GM18498 (cell line): Measurements from ENCODE around the gene AUH.

Source experiments
- ATAC-seq: cut with Tn5 transposase; IDR thresholded peaks from one replicate; pipeline ENCODE4 v1.9.1; 2021; ENCODE audit warnings: mild to moderate bottlenecking, moderate library complexity; ENCODE audit not compliant: unreplicated experiment

Gene AUH

DNA sequence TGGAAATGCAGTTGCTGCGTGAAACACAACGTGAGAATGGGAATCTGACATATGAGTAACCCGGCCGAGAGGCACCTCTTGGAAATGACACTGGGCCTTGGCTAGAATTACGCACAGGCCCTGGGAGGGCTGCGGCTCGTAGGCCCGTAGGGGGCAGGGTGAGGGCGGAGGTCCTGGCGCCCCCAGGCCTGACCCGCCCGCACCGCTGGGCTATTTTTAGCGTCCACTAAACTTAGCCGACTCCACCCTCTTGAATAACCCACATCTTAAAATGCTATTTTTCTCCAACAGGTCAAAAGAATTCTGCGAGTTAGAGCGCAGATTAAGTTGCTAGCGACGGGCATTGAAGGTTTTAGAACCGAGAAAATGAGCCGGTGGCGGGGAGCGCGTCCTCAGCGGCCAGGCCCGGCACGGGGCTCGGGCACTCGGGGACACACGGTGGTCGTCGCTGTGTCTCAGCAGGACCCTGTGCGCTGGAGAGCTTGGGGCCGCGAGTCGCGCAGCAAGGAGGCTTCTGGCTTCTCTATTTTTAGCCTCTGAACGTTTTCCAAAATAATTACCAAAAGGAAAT lies 168.5 kb downstream of the AUH start:
- ATAC-seq = peak; percentile 30

- no peak for ATAC-seq
These were observed 169.2 kb downstream of the AUH start for GRCh38 chr9:91192381-91193086.

DNA sequence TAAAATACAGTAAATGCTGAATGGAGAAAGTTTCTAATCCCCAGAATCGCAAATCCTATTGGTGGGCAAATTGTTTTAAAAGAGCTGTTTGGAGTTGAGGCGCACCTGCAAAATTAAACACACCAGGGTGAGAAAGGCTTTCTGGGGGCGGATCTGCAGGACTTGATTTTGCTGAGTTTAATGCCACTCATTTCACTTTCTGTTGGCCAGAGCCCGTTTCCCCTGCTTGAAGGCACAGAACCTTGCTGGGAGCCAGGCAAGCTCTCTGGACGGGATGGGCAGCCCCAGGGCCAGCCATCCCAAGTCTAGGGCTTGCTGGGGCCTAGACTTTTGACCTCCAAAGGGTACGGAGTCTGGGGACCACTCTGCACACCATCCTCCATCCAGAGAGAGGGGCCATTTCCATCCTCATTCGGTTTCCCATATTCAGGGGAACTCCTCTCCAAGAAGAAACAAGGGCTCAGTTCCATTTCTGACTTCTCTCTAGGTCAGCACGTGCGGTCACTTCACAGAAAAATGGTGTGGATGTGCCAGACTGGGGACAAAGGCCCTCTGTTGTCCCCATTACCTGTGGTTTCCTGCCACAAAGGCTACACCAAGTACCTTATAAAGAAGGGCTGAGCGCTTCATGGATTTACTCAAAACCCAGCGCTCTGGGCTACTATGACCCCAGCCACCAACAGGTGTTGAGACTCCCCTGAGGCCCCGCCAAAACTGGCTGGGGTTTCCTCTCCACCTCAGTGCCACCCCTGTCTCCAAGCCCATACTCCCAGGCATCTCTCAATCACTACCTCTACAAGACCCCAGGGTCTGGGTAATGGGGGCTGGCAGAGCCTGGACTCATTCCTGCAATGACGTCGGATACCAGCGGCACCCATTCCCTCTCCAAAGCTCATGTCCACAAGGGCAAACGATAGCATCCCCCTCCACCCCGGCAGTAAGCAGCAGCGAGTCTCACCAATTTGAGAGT lies 170.0 kb downstream of the AUH start:
- ATAC-seq = no peak

DNA sequence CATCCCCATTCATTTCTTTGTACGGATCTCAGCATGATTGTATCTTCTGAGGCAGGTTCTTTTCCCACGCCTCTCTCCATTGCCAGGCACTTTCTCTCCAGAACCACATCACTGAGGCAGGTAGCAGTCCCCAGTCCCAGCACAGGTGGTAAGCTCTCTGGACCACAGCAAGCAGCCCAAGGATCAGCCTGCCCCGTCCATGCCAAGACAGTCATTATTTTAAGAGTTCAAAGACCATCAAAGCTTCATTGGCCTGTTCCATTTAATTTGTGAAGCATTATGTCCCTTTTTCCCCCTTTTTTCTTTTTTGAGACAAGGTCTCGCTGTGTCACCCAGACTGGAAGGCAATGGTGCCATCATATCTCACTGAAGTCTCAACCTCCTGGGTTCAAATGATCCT lies 171.7 kb downstream of the AUH start:
- no peak for ATAC-seq

- ATAC-seq = no peak
These were observed 172.8 kb downstream of the AUH start for GRCh38 chr9:91188719-91189590.

DNA sequence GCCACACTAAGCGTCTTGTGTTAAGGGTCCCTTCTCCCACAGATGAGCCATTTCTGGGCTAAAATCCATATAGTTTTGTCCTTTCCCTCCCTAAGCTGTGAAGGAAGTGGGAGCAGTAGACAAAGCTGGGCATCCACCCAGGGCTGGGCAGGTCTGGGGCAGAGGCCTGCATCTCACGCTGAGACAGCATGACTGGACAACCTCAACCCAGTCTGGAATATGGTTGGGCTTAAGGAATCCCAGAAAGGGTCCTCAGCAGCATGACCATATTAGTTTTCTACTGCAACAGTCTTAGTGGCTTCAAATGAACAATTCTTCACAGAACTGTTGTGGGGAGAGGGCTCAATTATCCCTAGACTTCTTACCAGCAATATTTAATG lies 173.8 kb downstream of the AUH start:
- no peak for ATAC-seq

DNA sequence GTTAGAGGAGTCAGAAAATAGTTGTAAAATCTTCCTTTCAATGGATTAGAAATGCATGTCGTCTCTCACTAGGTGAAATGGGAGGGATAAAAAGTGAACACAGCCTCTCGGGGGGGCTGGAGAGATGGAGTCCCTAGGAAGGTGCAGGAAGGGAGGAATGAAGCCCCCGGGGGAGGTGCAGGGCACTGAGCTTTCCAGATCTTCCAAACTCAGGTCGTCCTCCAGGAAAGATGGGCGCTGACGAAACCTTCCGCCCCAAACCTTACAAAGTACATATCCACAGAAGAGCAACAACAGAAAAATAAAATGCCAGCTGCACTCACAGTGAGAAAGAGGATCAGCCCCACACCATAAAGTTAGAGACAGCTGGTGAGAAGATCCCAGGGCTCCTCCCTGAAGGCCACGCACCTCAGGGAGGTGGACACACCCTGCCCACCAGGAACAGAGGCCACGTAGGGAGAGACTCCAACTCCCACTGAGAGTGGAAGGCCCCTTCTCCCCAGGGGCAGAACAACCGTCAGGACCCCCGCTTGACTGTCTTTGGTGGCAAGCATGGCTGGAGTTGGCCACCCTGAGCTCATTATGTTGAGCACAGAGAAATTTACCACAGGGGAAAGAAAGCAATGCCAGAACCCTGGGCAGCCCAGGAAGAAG lies 174.3 kb downstream of the AUH start:
- ATAC-seq = no peak

DNA sequence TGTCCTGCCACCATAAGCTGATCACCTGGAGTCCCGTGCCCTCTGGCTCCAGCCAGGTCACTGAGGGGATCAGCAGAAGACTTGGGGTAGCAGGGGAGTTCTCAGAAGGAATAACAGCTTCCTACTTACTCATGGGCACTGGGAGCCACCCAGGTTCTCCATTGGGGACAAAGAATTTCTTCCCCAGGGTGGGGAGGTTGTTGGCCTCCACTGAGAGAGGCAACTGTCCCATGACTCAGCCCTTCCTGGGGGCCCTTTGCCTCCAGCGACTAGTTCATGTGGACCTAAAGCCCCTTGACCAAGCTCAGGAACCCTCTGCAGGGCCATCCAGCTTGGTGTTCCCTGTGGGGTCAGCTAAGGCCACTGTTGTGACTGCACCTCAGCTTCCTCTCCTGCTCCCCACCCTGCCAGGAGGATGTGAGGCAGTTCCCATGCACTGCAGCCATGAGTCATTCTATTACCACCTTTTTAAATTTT lies 175.0 kb downstream of the AUH start:
- ATAC-seq = no peak

GRCh38 chr9:91185193-91185886 lies 176.4 kb downstream of the AUH start:
- no peak for ATAC-seq

DNA sequence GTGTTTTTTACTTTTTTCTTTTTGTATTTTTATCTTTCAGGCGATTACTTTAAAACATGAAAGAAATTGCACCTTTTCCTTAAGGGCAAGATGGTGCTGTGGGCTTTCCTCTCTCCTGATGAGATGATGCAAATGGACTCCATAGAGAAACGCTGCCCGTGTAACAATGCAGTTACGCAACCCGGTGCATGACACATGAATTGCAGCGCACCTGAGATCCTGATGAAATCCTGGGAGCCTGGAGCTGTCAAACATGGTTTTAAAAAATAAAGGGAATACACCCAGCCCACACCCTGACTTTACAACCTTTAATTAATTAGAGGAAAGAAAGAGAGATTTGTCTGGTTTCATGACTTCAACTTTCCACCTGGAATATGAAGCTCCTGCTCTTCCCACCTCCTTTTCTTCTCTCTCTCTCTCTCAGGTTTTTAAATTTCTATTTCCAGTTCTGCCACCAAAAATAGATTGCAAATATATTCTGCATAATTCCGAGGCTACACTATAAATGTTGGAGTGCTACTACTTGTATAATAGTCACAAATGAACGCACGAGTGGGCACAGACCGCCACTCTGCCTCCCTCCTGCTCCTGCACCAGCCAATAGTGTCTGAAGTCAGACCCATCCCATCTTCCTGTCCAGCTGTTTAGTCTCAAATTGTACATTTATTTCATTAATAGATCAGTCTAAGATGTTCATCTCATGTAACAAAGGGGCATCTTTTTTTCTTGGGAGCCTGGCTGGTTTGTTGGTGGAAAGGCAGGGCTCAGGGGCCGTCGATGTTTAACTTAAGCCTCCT lies 179.1 kb downstream of the AUH start:
- ATAC-seq = no peak

DNA sequence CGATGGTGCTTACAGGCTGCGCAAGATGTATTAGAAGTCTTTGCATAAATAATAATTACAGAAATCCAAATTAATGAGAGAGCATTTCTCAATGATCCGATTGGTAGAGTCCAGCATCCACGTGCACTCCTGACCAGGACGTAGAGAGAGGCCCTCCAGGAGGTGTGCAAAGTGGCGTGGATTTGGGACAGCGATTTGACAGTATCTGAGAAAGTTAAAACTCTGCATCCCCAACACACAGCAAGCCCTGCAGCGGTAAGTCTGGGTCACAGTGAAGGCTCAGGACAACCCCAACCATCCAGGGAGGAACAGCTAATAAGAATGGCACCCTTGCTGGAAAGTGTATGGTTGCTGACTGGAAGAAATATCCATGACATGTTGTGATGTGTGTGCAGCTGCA lies 180.2 kb downstream of the AUH start:
- no peak for ATAC-seq

DNA sequence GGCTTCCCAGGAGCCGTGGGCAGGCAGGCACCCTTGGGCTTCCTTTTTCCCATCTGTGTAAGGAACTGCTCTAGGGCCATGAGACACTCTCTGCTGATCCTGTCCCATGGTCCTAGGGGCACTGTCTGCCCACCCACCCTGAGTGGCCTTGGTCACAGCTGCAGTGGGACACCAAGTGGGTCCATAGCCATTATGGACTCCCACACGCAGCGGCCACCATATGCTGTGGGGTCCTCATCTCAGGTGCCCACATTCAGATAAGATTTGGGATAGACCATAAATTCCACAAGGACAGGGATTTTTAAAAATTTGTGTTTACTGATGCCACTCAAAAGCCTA lies 180.8 kb downstream of the AUH start:
- no peak for ATAC-seq

- ATAC-seq = no peak
These were observed 181.3 kb downstream of the AUH start for GRCh38 chr9:91180240-91180929.

- no peak for ATAC-seq
These were observed 182.2 kb downstream of the AUH start for GRCh38 chr9:91179237-91180138.

DNA sequence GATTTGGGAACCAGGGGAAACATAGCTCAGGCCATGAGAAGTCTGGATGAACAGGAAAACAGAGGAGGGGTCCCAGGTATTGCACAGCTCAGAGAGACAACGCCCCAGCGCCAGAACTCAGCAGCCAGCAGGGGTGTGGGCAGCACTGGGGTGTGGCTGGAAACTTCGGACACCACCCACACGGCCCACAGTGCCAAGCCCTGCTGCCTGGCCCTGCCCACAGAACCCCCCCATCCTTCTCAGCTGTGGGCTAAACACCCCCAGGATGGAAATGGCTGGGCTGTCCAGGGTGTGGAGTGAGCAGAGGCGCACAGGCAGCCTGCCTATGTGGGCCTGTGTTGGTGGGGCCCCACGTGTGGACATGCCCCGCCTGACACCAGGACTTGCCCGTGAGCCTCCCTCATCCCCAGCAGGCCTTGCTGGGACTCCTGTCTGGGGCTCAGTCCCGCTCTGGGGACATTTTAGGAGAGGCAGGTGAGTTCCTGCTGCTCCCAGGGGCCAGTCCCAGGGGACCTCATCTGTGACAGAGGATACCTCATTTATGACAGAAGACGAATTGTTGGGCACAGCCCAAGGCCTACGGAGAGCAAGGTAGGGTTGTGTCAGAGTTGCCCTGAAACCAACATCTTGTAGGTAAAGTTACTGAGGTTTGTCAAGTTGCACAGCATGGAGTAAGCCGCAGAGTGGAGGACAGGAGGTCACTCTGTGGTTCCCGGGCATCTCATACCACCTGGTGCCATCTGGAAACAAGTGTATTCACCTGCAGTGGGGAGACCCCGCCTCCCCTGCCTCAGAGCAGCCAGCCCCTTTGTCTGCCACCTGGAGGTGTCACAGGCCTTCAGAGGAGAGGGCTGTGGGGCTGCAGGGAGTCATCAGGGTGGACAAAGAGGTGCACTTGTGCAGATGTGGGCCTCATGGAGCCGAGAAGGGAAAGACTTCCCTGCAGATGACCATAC lies 183.2 kb downstream of the AUH start:
- ATAC-seq = no peak

DNA sequence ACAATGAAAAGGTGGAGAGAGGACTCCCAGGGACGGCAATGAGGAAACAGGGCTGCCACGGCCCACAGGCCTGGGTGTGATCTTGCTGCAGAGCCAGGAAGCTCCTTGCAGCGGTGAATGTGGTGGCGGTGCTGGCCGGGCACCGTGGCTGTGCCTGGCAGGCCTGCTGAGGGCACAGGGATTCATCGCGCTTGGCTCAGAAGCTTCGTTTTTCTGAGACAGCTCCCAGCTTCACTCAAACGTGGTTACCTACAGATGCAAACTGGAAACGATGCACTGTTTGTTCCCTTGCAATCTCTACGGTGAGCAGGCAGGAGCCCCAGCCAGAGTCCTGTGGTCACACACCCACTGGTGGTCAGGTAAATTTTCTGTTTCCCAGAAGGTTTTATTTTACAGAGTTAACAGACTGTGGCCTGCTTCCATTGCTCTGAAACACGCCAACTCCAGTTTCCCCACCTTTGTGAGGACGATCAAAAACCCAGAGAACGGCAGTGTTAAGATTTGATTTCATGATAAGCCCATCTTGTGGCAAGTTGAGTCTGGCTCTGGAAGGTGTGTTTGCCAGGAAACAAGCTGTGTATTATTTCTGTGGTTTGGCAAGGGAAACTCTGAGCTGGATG lies 183.9 kb downstream of the AUH start:
- no peak for ATAC-seq
